HCT116 (cell line): ENCODE data around the gene MME.

ENCODE experiments used
- CTCF ChIP-seq, 3 experiments: fragments of 200-600 bp in 1 of 3; sonication (generic) in 1 of 3; IDR thresholded peaks in 2 of 3; conservative IDR thresholded peaks in 1 of 3; 2 replicates each; pipeline ENCODE4 v1.5.1; 2012 to 2017; ENCODE audit warnings: low read depth in 2 of 3, low read length in 2 of 3, antibody characterized with exemption in 1 of 3, borderline replicate concordance in 1 of 3, control low read depth in 1 of 3, mild to moderate bottlenecking in 1 of 3, mixed read lengths in 1 of 3, mixed run types in 1 of 3, moderate library complexity in 1 of 3; ENCODE audit not compliant: insufficient read depth in 1 of 3
- EZH2 ChIP-seq: fragments of 200-600 bp; sonication (generic); IDR thresholded peaks from 2 replicates; pipeline ENCODE4 v1.6.1; 2017; ENCODE audit warnings: antibody characterized with exemption, mixed run types
- EZH2phosphoT487 ChIP-seq: fragments of 200-600 bp; IDR thresholded peaks from 2 replicates; pipeline ENCODE4 v1.6.1; 2018; ENCODE audit warnings: antibody characterized with exemption, borderline replicate concordance
- FOSL1 ChIP-seq: IDR thresholded peaks from 2 replicates; pipeline ENCODE4 v1.6.1; 2012; ENCODE audit warnings: low read depth
- POLR2A ChIP-seq: IDR thresholded peaks from 2 replicates; pipeline ENCODE4 v1.7.0; 2011; ENCODE audit warnings: borderline replicate concordance; ENCODE audit not compliant: insufficient read depth, insufficient read length; ENCODE audit errors: extremely low read depth
- POLR2AphosphoS5 ChIP-seq: IDR thresholded peaks from 2 replicates; pipeline ENCODE4 v1.6.1; 2011; ENCODE audit warnings: mild to moderate bottlenecking, low read depth, low read length, moderate library complexity
- RAD21 ChIP-seq: IDR thresholded peaks from 2 replicates; pipeline ENCODE4 v1.6.1; 2012; ENCODE audit warnings: low read depth, mild to moderate bottlenecking
- SIN3A ChIP-seq: IDR thresholded peaks from 2 replicates; pipeline ENCODE4 v1.6.1; 2012; ENCODE audit warnings: low read depth
- TCF7L2 ChIP-seq: IDR thresholded peaks from 2 replicates; pipeline ENCODE4 v1.7.0; 2011; ENCODE audit warnings: borderline replicate concordance, inconsistent platforms; ENCODE audit not compliant: insufficient read depth, insufficient read length; ENCODE audit errors: extremely low read depth
- YY1 ChIP-seq: IDR thresholded peaks from 2 replicates; pipeline ENCODE4 v1.6.1; 2011; ENCODE audit warnings: low read length, low read depth, moderate library complexity, mild to moderate bottlenecking; ENCODE audit not compliant: insufficient replicate concordance; ENCODE audit errors: extremely low read depth
- ZBTB33 ChIP-seq: IDR thresholded peaks from 2 replicates; pipeline ENCODE4 v1.6.1; 2011; ENCODE audit warnings: mild to moderate bottlenecking, low read length, moderate library complexity; ENCODE audit not compliant: insufficient replicate concordance; ENCODE audit errors: extremely low read depth
- ZNF274 ChIP-seq: fragments of 200-500 bp; sonication (Bioruptor generic); IDR thresholded peaks from 2 replicates; pipeline ENCODE4 v1.6.1; 2014; ENCODE audit warnings: mild to moderate bottlenecking, low read depth, low read length, inconsistent platforms

- no peak for TF ChIP-seq TCF7L2
- no peak for TF ChIP-seq EZH2phosphoT487
- no peak for TF ChIP-seq POLR2A
- TF ChIP-seq POLR2AphosphoS5, result no peak
- TF ChIP-seq ZNF274, result no peak
- TF ChIP-seq SIN3A, result no peak
- TF ChIP-seq CTCF (IDR thresholded peaks at IDR 0.05 in 2 of 3, conservative IDR thresholded peaks at IDR 0.05 in 1 of 3; ENCODE audit: borderline replicate concordance in 1 of 3, insufficient read depth in 1 of 3, low read depth in 2 of 3, low read length in 2 of 3), result no peak
- TF ChIP-seq EZH2, result no peak
- no peak for TF ChIP-seq ZBTB33
- TF ChIP-seq RAD21, result no peak
- no peak for TF ChIP-seq FOSL1
- no peak for TF ChIP-seq YY1
Measured at GRCh38 chr3:155184011-155184410, 103.9 kb downstream of the MME start.
